Heart right ventricle (tissue), 16 donors: ENCODE data around the gene PHEX. TPM values are rescaled to one million over a fixed set of nuclear protein-coding genes. Genes with fewer than 3 reads are reported as not detected.
A peak's percentile ranks its signal among the peaks of the same experiment; 100 is the strongest.

Experiments
- ATAC-seq, 8 donors: fragments of 200-7000 bp; cut with Tn5 transposase; one replicate each; pipeline ENCODE4 v1.9.1; 2020; ENCODE audit warnings: mild to moderate bottlenecking in 8 of 8, moderate library complexity in 8 of 8, moderate number of reproducible peaks in 1 of 8
- DNase-seq, 2 donors: peaks; one replicate each; pipeline ENCODE4 v3.0.0-alpha.2; 2020
- H3K27ac ChIP-seq, 10 donors: fragments of 200-600 bp; sonication (generic) in 2 of 10; one replicate each; pipeline versions ENCODE4 v1.5.0 to v1.8.0; 2020 to 2022; ENCODE audit warnings: mild to moderate bottlenecking in 3 of 10
- H3K27me3 ChIP-seq, 7 donors: fragments of 200-600 bp; one replicate each; pipeline ENCODE4 v1.8.0; 2021 to 2022; ENCODE audit warnings: mild to moderate bottlenecking in 2 of 7
- H3K36me3 ChIP-seq, 9 donors: fragments of 200-600 bp; sonication (generic) in 1 of 9; one replicate each; pipeline versions ENCODE4 v1.5.0 to v1.8.0; 2020 to 2022; ENCODE audit warnings: mild to moderate bottlenecking in 2 of 9
- H3K4me1 ChIP-seq, 9 donors: fragments of 200-600 bp; sonication (generic) in 1 of 9; one replicate each; pipeline versions ENCODE4 v1.5.0 to v1.8.0; 2020 to 2022; ENCODE audit warnings: mild to moderate bottlenecking in 4 of 9
- H3K4me3 ChIP-seq, 10 donors: fragments of 200-600 bp; sonication (generic) in 2 of 10; one replicate each; pipeline versions ENCODE4 v1.5.0 to v1.8.0; 2020 to 2022; ENCODE audit warnings: mild to moderate bottlenecking in 7 of 10, moderate library complexity in 2 of 10
- H3K9me3 ChIP-seq, 11 donors: fragments of 200-600 bp in 10 of 11; sonication (generic) in 2 of 11; one replicate each; pipeline versions ENCODE4 v1.5.0 to v1.8.0; 2013 to 2022; ENCODE audit warnings: mild to moderate bottlenecking in 2 of 11, control low read depth in 1 of 11, moderate library complexity in 1 of 11
- CTCF ChIP-seq, 9 donors: fragments of 200-600 bp; sonication (generic) in 2 of 9; IDR thresholded peaks; one replicate each; pipeline versions ENCODE4 v1.5.0 to v1.8.0; 2021 to 2022; ENCODE audit warnings: antibody characterized with exemption in 9 of 9, mild to moderate bottlenecking in 5 of 9, moderate library complexity in 1 of 9
- WGBS, 2 donors: extraction: QIAGEN DNeasy Blood & Tissue Kit; methylation state at CpG; one replicate each; pipeline ENCODE4 v1.1.7; 2013; ENCODE audit warnings: inconsistent platforms in 1 of 2; 5-methylcytosine and 5-hydroxymethylcytosine counted together
- intact Hi-C, 10 donors: fragments of 100-400 bp; cut with DNase I; formaldehyde crosslinking; loops; one replicate each; pipeline versions ENCODE4 v1.11.1 to v1.14.2; 2022
- polyA plus RNA-seq, 2 donors: library from polyadenylated mRNA; stranded (reverse); fragments of 200-250 nt; gene quantifications; one replicate each; pipeline ENCODE4 v1.2.3, GENCODE V29; 2013
- total RNA-seq, 10 donors: library from RNA; stranded (reverse); fragmentation: NEBNext Ultra II Directional in 3 of 10; extraction: Animal tissue kit (Norgen Biotek cat#: 25700) in 3 of 10; gene quantifications; one replicate each; pipeline versions ENCODE4 v1.2.1 to v1.2.4, GENCODE V29; 2021 to 2023
- donor health status: Arrhythmogenic right ventricular cardiomyopathy.
- donor health status: ischemic (EF 13 %, LVEDD 7.1; RV severe dilation, severe dysfunction).
- donor health status: healthy with polysubstance abuse.
- donor health status: DM: no; HTN: yes; CAD: no.
- donor health status: DM: no; HTN: no; CAD: no.
- donor health status: ischemic (EF 25% LVEDD 6.9; RV normal size, moderate dysfunction).
- donor health status: ischemic (EF 25% LVEDD 5.7; RV mildly dilated, moderate dysfunction).
- donor health status: healthy.
- donor health status: DM: yes; HTN: yes; CAD: no.
- donor health status: Ischemic cardiomyopathy.
- donor health status: ischemic (EF 35%, LVEDD 5.7; RV mildly dilated, moderate dysfunction).
- donor health status: nonischemic (EF 11% LVEDD 7.7; RV severe dilation, severe dysfunction).
- donor health status: DM: yes; HTN: yes; CAD: no.
- donor health status: PGD.
- donor health status: ischemic (EF 29% LVEDD 5.4; RV normal size, mild dysfunction).
- donor health status: nonischemic (EF 23%, LVEDD 6.1; RV moderate dilation, normal function).

PHEX gene
- total and polyA plus RNA-seq, 12 donors: 0.01 to 0.36 (median 0.18) TPM; not detected in 3

GRCh38 chrX:22184096-22184495 is 152.0 kb downstream of the PHEX start:
- no peak for ATAC-seq
- Histone ChIP-seq H3K4me1 (no peaks in the 10 kb centered on the region), H3K36me3 (no peaks in the 10 kb centered on the region), H3K27ac (no peak overlapping the region), H3K27me3 (peaks cover 0 to 4% (median 0%) of the 10 kb centered on the region in 7 donors), H3K4me3 (no peak overlapping the region), H3K9me3 (peaks cover 0 to 14% (median 0%) of the 10 kb centered on the region in 11 donors)
- intact Hi-C loops: no loop called here
- WGBS, 2 donors: 58 to 69% methylated on average over 2 of the region's 2 CpGs
- TF ChIP-seq CTCF (IDR thresholded peaks at IDR 0.05): no peak
- no peak for DNase-seq

- Histone ChIP-seq H3K27me3 (peaks cover 0 to 11% (median 0%) of the 10 kb centered on the region in 7 donors), H3K36me3 (no peaks in the 10 kb centered on the region), H3K9me3 (no peaks in the 10 kb centered on the region), H3K4me1 (no peaks in the 10 kb centered on the region), H3K27ac (no peak overlapping the region), H3K4me3 (no peak overlapping the region)
- no peak for ATAC-seq
- no peak for TF ChIP-seq CTCF (IDR thresholded peaks at IDR 0.05)
- no peak for DNase-seq
- intact Hi-C loops: no loop called here
- WGBS, 2 donors: 87 to 93% methylated on average over 2 of the region's 2 CpGs
These were observed 154.0 kb downstream of the PHEX start for GRCh38 chrX:22186165-22186564.

- Histone ChIP-seq H3K4me3 (no peak overlapping the region), H3K36me3 (no peaks in the 10 kb centered on the region), H3K9me3 (no peaks in the 10 kb centered on the region), H3K4me1 (peaks cover 0 to 3% (median 0%) of the 10 kb centered on the region in 9 donors), H3K27ac (no peak overlapping the region), H3K27me3 (peaks cover 0 to 26% (median 0%) of the 10 kb centered on the region in 7 donors)
- DNase-seq (peak; percentile 21 to 50), ATAC-seq (peak in 5 of 8 donors; percentile 47 to 75 (median 63))
- TF ChIP-seq CTCF (IDR thresholded peaks at IDR 0.05): peak in 8 of 9 donors; percentile 30 to 85 (median 70)
- WGBS, 2 donors: 26 to 31% methylated on average over 13 of the region's 13 CpGs
- intact Hi-C loops: loop anchor here in 7 of 10 donors (1.0 to 10.0 kb wide), 6 partner anchors 55 to 210 kb away; no protein-coding TSS in a partner anchor
These were observed 160.4 kb downstream of the PHEX start for GRCh38 chrX:22192419-22193060.

GRCh38 chrX:22193851-22194659 is 161.9 kb downstream of the PHEX start:
- ATAC-seq: no peak

More at GRCh38 chrX:22193851-22194659, 161.9 kb downstream of the PHEX start:
- 75 to 80% methylated on average over 8 of the region's 8 CpGs for WGBS, 2 donors
- Histone ChIP-seq H3K9me3 (no peaks in the 10 kb centered on the region), H3K4me1 (peaks cover 0 to 3% (median 0%) of the 10 kb centered on the region in 9 donors), H3K27me3 (peaks cover 0 to 22% (median 0%) of the 10 kb centered on the region in 7 donors), H3K36me3 (no peaks in the 10 kb centered on the region), H3K27ac (no peak overlapping the region), H3K4me3 (no peak overlapping the region)
- intact Hi-C loops: loop anchor here in 6 of 10 donors (5.0 to 10.0 kb wide), 5 partner anchors 57 to 212 kb away; no protein-coding TSS in a partner anchor
- no peak for TF ChIP-seq CTCF (IDR thresholded peaks at IDR 0.05)
- DNase-seq: no peak
